GM12891 (cell line): ENCODE data around the gene OR9Q1.

Experiments
- PAX5 ChIP-seq: IDR thresholded peaks from 2 replicates; pipeline ENCODE4 v1.6.1; 2011; ENCODE audit warnings: low read length, moderate library complexity, mild to moderate bottlenecking; ENCODE audit not compliant: insufficient read depth, severe bottlenecking
- POLR2A ChIP-seq: IDR thresholded peaks from 2 replicates; pipeline ENCODE4 v1.6.1; 2011; ENCODE audit warnings: low read depth, low read length, control low read depth
- POLR2AphosphoS5 ChIP-seq: IDR thresholded peaks from 2 replicates; pipeline ENCODE4 v1.6.1; 2011; ENCODE audit warnings: low read depth, low read length, control low read depth
- SPI1 ChIP-seq: IDR thresholded peaks from 2 replicates; pipeline ENCODE4 v1.6.1; 2011; ENCODE audit warnings: low read depth, low read length, control low read depth
- TAF1 ChIP-seq: IDR thresholded peaks from 2 replicates; pipeline ENCODE4 v1.6.1; 2011; ENCODE audit warnings: low read depth, low read length, control low read depth

GRCh38 chr11:58011771-58012170 lies 11.9 kb upstream of the OR9Q1 start:
- TF ChIP-seq POLR2A (no peak), POLR2AphosphoS5 (no peak), SPI1 (no peak), TAF1 (no peak), PAX5 (no peak)
